KMS-11 (cell line): ENCODE measurements around the gene PRDM4.
A peak's percentile ranks its signal among the peaks of the same experiment; 100 is the strongest.

Source experiments
- H2AFZ ChIP-seq: fragments of 200-600 bp; sonication (generic); 2 replicates; pipeline ENCODE4 v1.6.1; 2016; ENCODE audit warnings: antibody characterized with exemption, mixed run types, low read depth
- H3K27ac ChIP-seq: fragments of 200-600 bp; sonication (generic); 2 replicates; pipeline ENCODE4 v1.6.1; 2016; ENCODE audit warnings: mild to moderate bottlenecking, mixed run types
- H3K27me3 ChIP-seq: fragments of 200-600 bp; sonication (generic); 2 replicates; pipeline ENCODE4 v1.6.1; 2017; ENCODE audit warnings: mild to moderate bottlenecking, low read depth, mixed run types, moderate library complexity; ENCODE audit not compliant: insufficient read depth
- H3K36me3 ChIP-seq: fragments of 200-600 bp; sonication (generic); 2 replicates; pipeline ENCODE4 v1.6.1; 2017; ENCODE audit warnings: mild to moderate bottlenecking, mixed run types; ENCODE audit not compliant: insufficient read depth
- H3K4me1 ChIP-seq: fragments of 200-600 bp; sonication (generic); 2 replicates; pipeline ENCODE4 v1.6.1; 2016; ENCODE audit warnings: mild to moderate bottlenecking, low read depth, mixed run types; ENCODE audit not compliant: poor library complexity, severe bottlenecking
- H3K4me2 ChIP-seq: fragments of 200-600 bp; sonication (generic); 2 replicates; pipeline ENCODE4 v1.7.0; 2016; ENCODE audit warnings: mild to moderate bottlenecking, mixed run types
- H3K4me3 ChIP-seq: fragments of 200-600 bp; sonication (generic); IDR thresholded peaks from 2 replicates; pipeline ENCODE4 v1.6.1; 2017; ENCODE audit warnings: low read depth, low read length, mixed read lengths; ENCODE audit not compliant: insufficient read depth
- H3K79me2 ChIP-seq: fragments of 200-600 bp; sonication (generic); 2 replicates; pipeline ENCODE4 v1.6.1; 2016; ENCODE audit warnings: low read depth, mixed run types; ENCODE audit not compliant: insufficient read depth
- H3K9ac ChIP-seq: fragments of 200-600 bp; sonication (generic); 2 replicates; pipeline ENCODE4 v1.6.1; 2016; ENCODE audit warnings: mild to moderate bottlenecking, mixed run types
- H4K20me1 ChIP-seq: fragments of 200-600 bp; sonication (generic); 2 replicates; pipeline ENCODE4 v1.6.1; 2016; ENCODE audit warnings: mild to moderate bottlenecking, mixed run types; ENCODE audit not compliant: insufficient read depth
- TF ChIP-seq, protein P1 (sequence below): fragments of 200-600 bp; sonication (generic); conservative IDR thresholded peaks from 2 replicates; pipeline ENCODE4 v1.6.1; 2017; ENCODE audit warnings: low read depth, mild to moderate bottlenecking, antibody characterized with exemption, low read length, moderate library complexity, mixed read lengths

Gene PRDM4

DNA sequence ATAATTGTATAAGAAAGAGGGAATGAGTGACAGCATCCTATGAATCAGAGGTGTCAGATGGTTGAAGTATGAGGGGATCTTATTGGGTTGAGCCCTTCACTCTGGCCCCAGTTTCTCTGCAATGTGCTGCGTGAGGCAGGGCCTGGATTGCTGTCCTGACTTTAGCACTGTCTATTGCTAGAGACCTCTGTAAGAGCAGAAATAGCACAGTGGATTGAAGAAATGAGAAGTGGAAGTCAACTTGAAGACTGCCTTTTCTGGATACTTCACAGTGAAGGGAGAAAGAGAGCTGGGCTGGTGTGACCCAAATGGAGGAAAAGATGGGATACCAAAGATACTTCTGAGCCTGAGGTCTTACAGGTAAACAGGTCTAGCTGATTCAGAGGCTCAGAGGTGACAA, 19.4 kb upstream of the PRDM4 start:
- no peaks in the 10 kb centered on the region for H4K20me1 ChIP-seq
- H3K4me2 ChIP-seq: peak overlapping the region; percentile 73
- no peak overlapping the region for H3K4me3 ChIP-seq
- H2AFZ ChIP-seq: no peak overlapping the region
- H3K4me1 ChIP-seq: peaks cover 68% of the 10 kb centered on the region
- no peaks in the 10 kb centered on the region for H3K36me3 ChIP-seq
- no peaks in the 10 kb centered on the region for H3K79me2 ChIP-seq
- no peaks in the 10 kb centered on the region for H3K27me3 ChIP-seq
- H3K9ac ChIP-seq: no peak overlapping the region
- no peak overlapping the region for H3K27ac ChIP-seq
- TF ChIP-seq, protein P1, sequence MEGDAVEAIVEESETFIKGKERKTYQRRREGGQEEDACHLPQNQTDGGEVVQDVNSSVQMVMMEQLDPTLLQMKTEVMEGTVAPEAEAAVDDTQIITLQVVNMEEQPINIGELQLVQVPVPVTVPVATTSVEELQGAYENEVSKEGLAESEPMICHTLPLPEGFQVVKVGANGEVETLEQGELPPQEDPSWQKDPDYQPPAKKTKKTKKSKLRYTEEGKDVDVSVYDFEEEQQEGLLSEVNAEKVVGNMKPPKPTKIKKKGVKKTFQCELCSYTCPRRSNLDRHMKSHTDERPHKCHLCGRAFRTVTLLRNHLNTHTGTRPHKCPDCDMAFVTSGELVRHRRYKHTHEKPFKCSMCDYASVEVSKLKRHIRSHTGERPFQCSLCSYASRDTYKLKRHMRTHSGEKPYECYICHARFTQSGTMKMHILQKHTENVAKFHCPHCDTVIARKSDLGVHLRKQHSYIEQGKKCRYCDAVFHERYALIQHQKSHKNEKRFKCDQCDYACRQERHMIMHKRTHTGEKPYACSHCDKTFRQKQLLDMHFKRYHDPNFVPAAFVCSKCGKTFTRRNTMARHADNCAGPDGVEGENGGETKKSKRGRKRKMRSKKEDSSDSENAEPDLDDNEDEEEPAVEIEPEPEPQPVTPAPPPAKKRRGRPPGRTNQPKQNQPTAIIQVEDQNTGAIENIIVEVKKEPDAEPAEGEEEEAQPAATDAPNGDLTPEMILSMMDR: no peak

DNA sequence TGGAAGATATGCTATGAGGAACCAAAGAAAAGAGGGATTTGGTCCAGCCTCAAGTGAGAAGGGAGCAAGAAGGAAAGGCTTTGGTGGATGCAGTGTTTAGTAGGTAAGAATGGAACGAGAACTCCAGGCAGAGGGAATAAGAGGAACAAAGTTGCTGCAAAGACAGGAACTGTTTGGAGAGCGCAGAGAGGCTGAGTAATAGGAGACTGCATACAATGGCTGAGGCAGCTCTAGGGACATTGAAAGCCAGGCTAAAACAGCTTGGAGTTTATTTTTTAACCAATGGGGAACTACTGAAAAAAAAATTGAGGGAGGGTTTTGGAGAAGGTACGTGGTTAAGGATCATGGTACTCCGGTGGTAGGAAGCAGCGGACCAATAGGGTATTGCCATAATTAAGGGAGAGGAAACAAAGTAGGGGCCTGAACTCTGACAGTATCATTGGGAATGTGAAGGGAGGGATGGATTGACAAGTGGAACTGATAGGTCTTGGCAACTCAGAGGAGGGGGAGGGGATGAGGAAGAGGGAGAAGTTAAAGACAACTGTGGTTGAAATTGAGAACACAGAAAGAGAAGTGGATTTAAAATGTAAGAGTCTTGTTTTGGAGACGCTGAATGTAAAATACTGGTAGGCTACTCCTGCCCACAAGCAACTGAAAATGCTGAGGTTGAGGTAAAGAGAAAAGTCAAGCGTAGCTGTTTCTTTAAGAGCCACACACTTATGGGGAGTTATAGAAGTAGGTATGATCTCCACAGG, 18.3 kb upstream of the PRDM4 start:
- TF ChIP-seq, protein P1: no peak
- no peaks in the 10 kb centered on the region for H4K20me1 ChIP-seq
- peaks cover 58% of the 10 kb centered on the region for H3K4me1 ChIP-seq
- H3K4me2 ChIP-seq: peak overlapping the region; percentile 73
- no peaks in the 10 kb centered on the region for H3K27me3 ChIP-seq
- H2AFZ ChIP-seq: no peak overlapping the region
- H3K79me2 ChIP-seq: no peaks in the 10 kb centered on the region
- H3K36me3 ChIP-seq: no peaks in the 10 kb centered on the region
- H3K27ac ChIP-seq: peak overlapping the region; percentile 42
- H3K4me3 ChIP-seq: no peak overlapping the region
- no peak overlapping the region for H3K9ac ChIP-seq

DNA sequence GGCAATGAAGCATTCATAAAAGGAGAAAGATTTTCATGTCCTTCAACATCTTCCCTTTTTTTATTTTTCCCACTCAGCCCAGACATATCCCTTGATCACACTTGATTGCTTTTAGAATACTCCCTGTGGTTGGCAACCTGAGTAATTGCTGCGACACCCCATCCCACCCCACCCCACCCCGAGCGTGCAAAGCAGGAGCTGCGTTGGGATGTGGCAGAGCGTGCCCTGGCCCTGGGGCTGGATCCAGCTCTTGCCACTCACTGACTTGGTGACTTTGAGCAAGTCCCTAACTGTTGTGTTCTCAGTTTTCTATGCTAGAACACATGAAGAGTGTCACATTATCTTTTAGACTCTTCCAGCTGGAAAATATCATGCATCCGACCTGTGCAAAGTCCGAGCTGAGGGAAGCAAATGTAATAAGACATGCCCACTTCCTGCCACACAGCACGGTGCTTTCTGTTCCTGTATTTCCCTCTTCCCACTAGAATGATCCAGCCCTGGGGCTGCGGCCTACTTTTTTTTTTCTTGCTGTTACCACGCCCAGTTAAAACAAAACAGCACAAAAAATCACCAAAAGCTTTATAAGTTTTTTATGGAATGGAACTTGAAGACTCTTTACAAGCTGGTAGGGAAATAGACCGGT, 17.6 kb upstream of the PRDM4 start:
- H3K9ac ChIP-seq: no peak overlapping the region
- no peaks in the 10 kb centered on the region for H3K27me3 ChIP-seq
- H3K79me2 ChIP-seq: no peaks in the 10 kb centered on the region
- no peak overlapping the region for H3K4me3 ChIP-seq
- no peak overlapping the region for H3K27ac ChIP-seq
- TF ChIP-seq, protein P1: no peak
- H3K4me1 ChIP-seq: peaks cover 50% of the 10 kb centered on the region
- no peak overlapping the region for H2AFZ ChIP-seq
- no peaks in the 10 kb centered on the region for H4K20me1 ChIP-seq
- H3K4me2 ChIP-seq: no peak overlapping the region; the same call in 1 of the 2 replicates
- H3K36me3 ChIP-seq: no peaks in the 10 kb centered on the region

DNA sequence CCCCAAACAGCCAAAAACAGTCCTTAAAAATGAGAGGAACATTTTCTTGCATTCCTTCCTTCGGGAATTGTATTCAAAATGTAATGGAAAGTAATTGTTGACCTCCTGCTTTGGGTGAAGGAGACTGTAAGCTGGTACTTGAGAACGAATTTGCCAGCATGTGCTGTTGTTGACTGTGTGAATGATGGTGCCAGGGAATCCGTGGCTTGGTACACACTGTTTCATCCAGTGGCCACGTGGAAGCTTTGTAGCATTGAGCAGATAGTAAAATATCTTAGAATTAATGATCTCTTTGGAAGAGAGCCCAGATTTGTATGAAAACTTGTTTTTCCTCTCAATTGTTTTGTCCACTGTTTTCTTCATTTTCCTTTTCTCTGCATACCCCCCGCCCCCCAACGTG, 15.2 kb upstream of the PRDM4 start:
- Histone ChIP-seq H3K4me2 (no peak overlapping the region), H3K36me3 (no peaks in the 10 kb centered on the region), H3K4me1 (peaks cover 27% of the 10 kb centered on the region), H3K9ac (no peak overlapping the region), H3K27me3 (no peaks in the 10 kb centered on the region), H4K20me1 (no peaks in the 10 kb centered on the region), H3K79me2 (no peaks in the 10 kb centered on the region), H3K27ac (no peak overlapping the region), H3K4me3 (no peak overlapping the region), H2AFZ (no peak overlapping the region)
- TF ChIP-seq, protein P1: no peak
